ENCODE results near the gene FBXL4.

DNA sequence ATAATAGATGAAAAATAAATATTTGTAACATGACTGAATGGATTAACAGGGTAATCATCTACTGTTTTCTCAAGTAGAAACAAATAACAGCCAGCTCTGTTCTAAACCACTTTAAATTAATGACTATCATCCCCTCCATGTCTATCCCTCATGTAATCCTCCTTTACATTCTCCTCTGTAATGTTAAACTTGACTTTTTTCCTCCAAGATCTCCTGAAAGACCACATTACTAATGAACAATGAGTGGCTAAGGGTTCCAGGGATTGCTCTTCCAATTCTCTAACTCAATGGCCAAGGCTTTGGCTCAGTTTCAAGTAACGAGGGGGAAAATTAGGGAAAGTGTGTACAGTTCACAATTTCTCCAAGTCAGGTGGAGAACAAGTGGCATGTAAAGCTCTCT is 37.6 kb upstream of the FBXL4 start:
- TF ChIP-seq, protein P1, sequence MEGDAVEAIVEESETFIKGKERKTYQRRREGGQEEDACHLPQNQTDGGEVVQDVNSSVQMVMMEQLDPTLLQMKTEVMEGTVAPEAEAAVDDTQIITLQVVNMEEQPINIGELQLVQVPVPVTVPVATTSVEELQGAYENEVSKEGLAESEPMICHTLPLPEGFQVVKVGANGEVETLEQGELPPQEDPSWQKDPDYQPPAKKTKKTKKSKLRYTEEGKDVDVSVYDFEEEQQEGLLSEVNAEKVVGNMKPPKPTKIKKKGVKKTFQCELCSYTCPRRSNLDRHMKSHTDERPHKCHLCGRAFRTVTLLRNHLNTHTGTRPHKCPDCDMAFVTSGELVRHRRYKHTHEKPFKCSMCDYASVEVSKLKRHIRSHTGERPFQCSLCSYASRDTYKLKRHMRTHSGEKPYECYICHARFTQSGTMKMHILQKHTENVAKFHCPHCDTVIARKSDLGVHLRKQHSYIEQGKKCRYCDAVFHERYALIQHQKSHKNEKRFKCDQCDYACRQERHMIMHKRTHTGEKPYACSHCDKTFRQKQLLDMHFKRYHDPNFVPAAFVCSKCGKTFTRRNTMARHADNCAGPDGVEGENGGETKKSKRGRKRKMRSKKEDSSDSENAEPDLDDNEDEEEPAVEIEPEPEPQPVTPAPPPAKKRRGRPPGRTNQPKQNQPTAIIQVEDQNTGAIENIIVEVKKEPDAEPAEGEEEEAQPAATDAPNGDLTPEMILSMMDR (IDR thresholded peaks at IDR 0.05; ENCODE audit: low read depth, low read length, poor library complexity, severe bottlenecking), result no peak
- no peak for TF ChIP-seq EZH2phosphoT487 (IDR thresholded peaks at IDR 0.05; ENCODE audit: borderline replicate concordance, low read length)
